ENCODE data around the gene DACT3.

Gene DACT3

GRCh38 chr19:46608581-46609345 is 52.2 kb downstream of the DACT3 start:
- no peak overlapping the region for H4K12ac ChIP-seq (ENCODE audit: low read depth, low read length)

GRCh38 chr19:46608178-46608577 is 52.8 kb downstream of the DACT3 start:
- Histone ChIP-seq H3K23ac (ENCODE audit: low read length) (no peak overlapping the region), H4K91ac (ENCODE audit: low read depth, low read length) (no peak overlapping the region), H3K4me1 (ENCODE audit: control insufficient read depth in 1 of 2, insufficient read depth in 2 of 2, low read length in 2 of 2) (peaks cover under 1 to 2% of the 10 kb centered on the region in 2 experiments), H2BK120ac (ENCODE audit: insufficient read depth, low read length, poor library complexity) (no peak overlapping the region), H3K9me3 (ENCODE audit: insufficient read depth, low read depth, low read length) (no peaks in the 10 kb centered on the region), H3K79me2 (ENCODE audit: control insufficient read depth, insufficient read depth, low read length, poor library complexity) (peaks cover 2% of the 10 kb centered on the region), H2BK5ac (ENCODE audit: low read depth, low read length, poor library complexity) (no peak overlapping the region), H2BK12ac (ENCODE audit: low read length) (no peak overlapping the region), H3K36me3 (ENCODE audit: control insufficient read depth in 1 of 2, insufficient read depth in 2 of 2, low read length in 2 of 2) (peaks cover 59 to 61% of the 10 kb centered on the region in 2 experiments), H2AFZ (ENCODE audit: insufficient read depth, low read length, poor library complexity) (no peak overlapping the region), H3K4me2 (ENCODE audit: low read length) (no peak overlapping the region), H3K79me1 (ENCODE audit: low read length) (no peaks in the 10 kb centered on the region), H3K4me3 (ENCODE audit: low read depth, low read length) (no peak overlapping the region), H3K18ac (ENCODE audit: low read length) (no peak overlapping the region), H4K12ac (ENCODE audit: low read depth, low read length) (no peak overlapping the region), H3K27me3 (ENCODE audit: insufficient read depth, low read length) (no peaks in the 10 kb centered on the region), H2AK5ac (ENCODE audit: low read length) (no peak overlapping the region), H3K14ac (ENCODE audit: low read length) (no peak overlapping the region), H3K4ac (ENCODE audit: low read depth, low read length) (no peak overlapping the region), H3K27ac (ENCODE audit: low read depth, low read length) (no peak overlapping the region), H3K9ac (ENCODE audit: low read length) (no peak overlapping the region), H4K8ac (ENCODE audit: low read depth, low read length) (no peak overlapping the region)
- no peak for DNase-seq
- WGBS (ENCODE audit: extremely low coverage, insufficient coverage, insufficient read length), result no CpG with 5 or more reads among the region's 9 CpGs

More at GRCh38 chr19:46608581-46609345, 52.2 kb downstream of the DACT3 start:
- Histone ChIP-seq H3K4ac (ENCODE audit: low read depth, low read length) (no peak overlapping the region), H3K36me3 (ENCODE audit: control insufficient read depth in 1 of 2, insufficient read depth in 2 of 2, low read length in 2 of 2) (peaks cover 59% of the 10 kb centered on the region in 2 experiments), H3K4me1 (ENCODE audit: control insufficient read depth in 1 of 2, insufficient read depth in 2 of 2, low read length in 2 of 2) (no peaks in the 10 kb centered on the region), H2AK5ac (ENCODE audit: low read length) (no peak overlapping the region), H3K79me1 (ENCODE audit: low read length) (no peaks in the 10 kb centered on the region), H3K14ac (ENCODE audit: low read length) (no peak overlapping the region), H3K27me3 (ENCODE audit: insufficient read depth, low read length) (no peaks in the 10 kb centered on the region), H3K23ac (ENCODE audit: low read length) (no peak overlapping the region), H2BK12ac (ENCODE audit: low read length) (no peak overlapping the region), H3K4me3 (ENCODE audit: low read depth, low read length) (no peak overlapping the region), H4K8ac (ENCODE audit: low read depth, low read length) (no peak overlapping the region), H3K27ac (ENCODE audit: low read depth, low read length) (no peak overlapping the region), H3K9me3 (ENCODE audit: insufficient read depth, low read depth, low read length) (no peaks in the 10 kb centered on the region), H3K18ac (ENCODE audit: low read length) (no peak overlapping the region), H2BK5ac (ENCODE audit: low read depth, low read length, poor library complexity) (no peak overlapping the region), H3K79me2 (ENCODE audit: control insufficient read depth, insufficient read depth, low read length, poor library complexity) (no peaks in the 10 kb centered on the region), H2BK120ac (ENCODE audit: insufficient read depth, low read length, poor library complexity) (no peak overlapping the region), H3K4me2 (ENCODE audit: low read length) (no peak overlapping the region), H3K9ac (ENCODE audit: low read length) (no peak overlapping the region), H2AFZ (ENCODE audit: insufficient read depth, low read length, poor library complexity) (no peak overlapping the region), H4K91ac (ENCODE audit: low read depth, low read length) (no peak overlapping the region)
- WGBS (ENCODE audit: extremely low coverage, insufficient coverage, insufficient read length), result no CpG with 5 or more reads among the region's 27 CpGs
- no peak for DNase-seq

- no peak overlapping the region for H3K9ac ChIP-seq (ENCODE audit: low read length)
- no peak overlapping the region for H3K4me3 ChIP-seq (ENCODE audit: low read depth, low read length)
- no peak for DNase-seq
- H2BK5ac ChIP-seq (ENCODE audit: low read depth, low read length, poor library complexity), result no peak overlapping the region
- H4K91ac ChIP-seq (ENCODE audit: low read depth, low read length), result no peak overlapping the region
- no peak overlapping the region for H2BK120ac ChIP-seq (ENCODE audit: insufficient read depth, low read length, poor library complexity)
- no peak overlapping the region for H3K4ac ChIP-seq (ENCODE audit: low read depth, low read length)
- no peaks in the 10 kb centered on the region for H3K9me3 ChIP-seq (ENCODE audit: insufficient read depth, low read depth, low read length)
- no peak overlapping the region for H3K18ac ChIP-seq (ENCODE audit: low read length)
- H2AK5ac ChIP-seq (ENCODE audit: low read length), result no peak overlapping the region
- H3K23ac ChIP-seq (ENCODE audit: low read length), result no peak overlapping the region
- H4K12ac ChIP-seq (ENCODE audit: low read depth, low read length), result no peak overlapping the region
- H3K14ac ChIP-seq (ENCODE audit: low read length), result no peak overlapping the region
- peaks cover 9% of the 10 kb centered on the region for H3K79me2 ChIP-seq (ENCODE audit: control insufficient read depth, insufficient read depth, low read length, poor library complexity)
- H4K8ac ChIP-seq (ENCODE audit: low read depth, low read length), result no peak overlapping the region
- H3K27ac ChIP-seq (ENCODE audit: low read depth, low read length), result no peak overlapping the region
- no peaks in the 10 kb centered on the region for H3K79me1 ChIP-seq (ENCODE audit: low read length)
- no peak overlapping the region for H2AFZ ChIP-seq (ENCODE audit: insufficient read depth, low read length, poor library complexity)
- no CpG with 5 or more reads among the region's 12 CpGs for WGBS (ENCODE audit: extremely low coverage, insufficient coverage, insufficient read length)
- H3K36me3 ChIP-seq (ENCODE audit: control insufficient read depth in 1 of 2, insufficient read depth in 2 of 2, low read length in 2 of 2), result peaks cover 59 to 66% of the 10 kb centered on the region in 2 experiments
- no peaks in the 10 kb centered on the region for H3K27me3 ChIP-seq (ENCODE audit: insufficient read depth, low read length)
- peaks cover 7 to 9% of the 10 kb centered on the region in 2 experiments for H3K4me1 ChIP-seq (ENCODE audit: control insufficient read depth in 1 of 2, insufficient read depth in 2 of 2, low read length in 2 of 2)
- no peak overlapping the region for H2BK12ac ChIP-seq (ENCODE audit: low read length)
- no peak overlapping the region for H3K4me2 ChIP-seq (ENCODE audit: low read length)
Measured at GRCh38 chr19:46607448-46607841, 53.5 kb downstream of the DACT3 start.

- Histone ChIP-seq H3K4me2 (ENCODE audit: low read length) (no peak overlapping the region), H3K27me3 (ENCODE audit: insufficient read depth, low read length) (no peaks in the 10 kb centered on the region), H3K4me3 (ENCODE audit: low read depth, low read length) (no peak overlapping the region), H3K27ac (ENCODE audit: low read depth, low read length) (no peak overlapping the region), H2BK120ac (ENCODE audit: insufficient read depth, low read length, poor library complexity) (no peak overlapping the region), H3K4me1 (ENCODE audit: control insufficient read depth in 1 of 2, insufficient read depth in 2 of 2, low read length in 2 of 2) (peaks cover 10 to 11% of the 10 kb centered on the region in 2 experiments), H2BK12ac (ENCODE audit: low read length) (no peak overlapping the region), H3K79me2 (ENCODE audit: control insufficient read depth, insufficient read depth, low read length, poor library complexity) (peaks cover 15% of the 10 kb centered on the region), H2AFZ (ENCODE audit: insufficient read depth, low read length, poor library complexity) (no peak overlapping the region), H3K14ac (ENCODE audit: low read length) (no peak overlapping the region), H3K9me3 (ENCODE audit: insufficient read depth, low read depth, low read length) (no peaks in the 10 kb centered on the region), H4K91ac (ENCODE audit: low read depth, low read length) (no peak overlapping the region), H3K4ac (ENCODE audit: low read depth, low read length) (no peak overlapping the region), H4K8ac (ENCODE audit: low read depth, low read length) (no peak overlapping the region), H2AK5ac (ENCODE audit: low read length) (no peak overlapping the region), H3K36me3 (ENCODE audit: control insufficient read depth in 1 of 2, insufficient read depth in 2 of 2, low read length in 2 of 2) (peaks cover 59 to 66% of the 10 kb centered on the region in 2 experiments), H3K18ac (ENCODE audit: low read length) (no peak overlapping the region), H4K12ac (ENCODE audit: low read depth, low read length) (no peak overlapping the region), H3K23ac (ENCODE audit: low read length) (no peak overlapping the region), H2BK5ac (ENCODE audit: low read depth, low read length, poor library complexity) (no peak overlapping the region), H3K79me1 (ENCODE audit: low read length) (no peaks in the 10 kb centered on the region), H3K9ac (ENCODE audit: low read length) (no peak overlapping the region)
- no CpG with 5 or more reads among the region's 12 CpGs for WGBS (ENCODE audit: extremely low coverage, insufficient coverage, insufficient read length)
- DNase-seq, result no peak
Measured at GRCh38 chr19:46606681-46607447, 54.1 kb downstream of the DACT3 start.
